T1000 (cell line): ENCODE results near the gene MCU.

ENCODE experiments used
- DNase-seq: peaks from one replicate; lab custom pipeline; 2025; ENCODE audit warnings: mixed read lengths; lab: John Stamatoyannopoulos, UW

The MCU gene

GRCh38 chr10:72802763-72803505 lies 111.0 kb downstream of the MCU start:
- no peak for DNase-seq

DNA sequence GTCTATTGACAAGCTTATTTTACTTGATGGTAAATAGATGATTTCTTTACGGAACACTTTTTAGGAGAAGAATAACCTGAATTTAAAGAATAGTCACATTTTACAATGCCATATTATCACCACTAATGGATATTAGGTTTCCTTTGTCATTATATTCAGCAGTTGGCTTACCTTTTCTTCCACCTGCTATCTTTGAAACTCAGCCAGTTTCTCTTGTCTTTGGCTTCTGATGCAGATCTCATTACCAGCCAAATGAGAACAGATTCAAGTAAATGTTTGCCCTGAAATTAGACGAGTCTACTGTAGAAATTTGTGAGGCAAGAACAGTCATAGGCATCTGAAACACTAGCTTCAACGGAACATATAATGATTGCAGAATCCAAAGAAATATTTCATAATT lies 116.1 kb downstream of the MCU start:
- no peak for DNase-seq

DNA sequence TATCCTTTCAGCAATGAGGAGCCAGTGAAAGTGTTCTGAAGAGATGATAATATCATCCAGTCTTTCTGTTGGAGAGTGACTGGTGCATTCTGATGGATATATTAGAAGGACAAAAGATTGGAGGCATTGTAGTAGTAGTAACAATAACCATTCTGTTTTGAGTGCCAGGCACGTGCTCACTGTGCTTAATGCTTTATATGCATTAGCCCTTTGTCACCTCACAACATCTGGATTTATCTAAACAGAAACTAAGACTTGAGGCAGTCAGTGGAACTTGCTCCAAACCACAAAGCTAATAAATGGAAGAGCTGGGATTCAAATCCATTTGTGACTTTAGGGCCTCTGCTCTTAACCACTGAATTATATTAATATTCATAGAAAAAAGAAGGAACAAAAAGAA lies 117.1 kb downstream of the MCU start:
- no peak for DNase-seq

- no peak for DNase-seq
These were observed 119.0 kb downstream of the MCU start for GRCh38 chr10:72810976-72811375.

GRCh38 chr10:72812415-72812752 lies 120.4 kb downstream of the MCU start:
- DNase-seq = no peak

DNA sequence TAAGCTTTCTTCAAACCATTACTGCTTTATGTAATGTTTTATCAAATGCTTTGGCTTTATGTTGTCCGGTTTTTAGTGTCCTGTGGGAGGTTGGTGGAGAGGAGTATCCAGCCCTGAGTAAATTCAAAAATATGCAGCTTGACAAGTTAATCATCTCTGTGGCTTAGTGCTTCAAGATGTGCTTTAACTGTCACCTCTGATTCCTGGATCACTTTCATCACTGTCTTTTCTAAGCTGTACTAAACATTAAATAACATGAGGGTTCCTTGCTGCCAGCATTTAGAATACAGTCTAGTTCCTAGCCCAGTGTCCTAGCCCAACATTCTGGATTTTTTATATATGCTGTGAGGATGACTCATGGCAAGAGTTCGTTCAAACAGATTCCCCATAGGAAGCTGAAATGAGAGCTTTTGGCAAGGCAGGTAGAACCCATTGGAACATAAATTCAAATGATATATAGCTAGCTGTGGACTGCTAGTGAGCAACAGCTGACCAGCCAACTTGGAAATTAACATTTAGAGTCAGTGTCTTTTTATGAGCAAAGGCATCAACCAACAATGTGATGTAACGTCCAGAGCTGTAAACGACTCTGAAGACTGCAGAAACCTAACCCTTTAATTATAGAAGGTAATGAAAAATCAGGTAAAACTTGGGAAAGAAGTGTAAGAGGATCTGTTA lies 120.9 kb downstream of the MCU start:
- DNase-seq = no peak

DNA sequence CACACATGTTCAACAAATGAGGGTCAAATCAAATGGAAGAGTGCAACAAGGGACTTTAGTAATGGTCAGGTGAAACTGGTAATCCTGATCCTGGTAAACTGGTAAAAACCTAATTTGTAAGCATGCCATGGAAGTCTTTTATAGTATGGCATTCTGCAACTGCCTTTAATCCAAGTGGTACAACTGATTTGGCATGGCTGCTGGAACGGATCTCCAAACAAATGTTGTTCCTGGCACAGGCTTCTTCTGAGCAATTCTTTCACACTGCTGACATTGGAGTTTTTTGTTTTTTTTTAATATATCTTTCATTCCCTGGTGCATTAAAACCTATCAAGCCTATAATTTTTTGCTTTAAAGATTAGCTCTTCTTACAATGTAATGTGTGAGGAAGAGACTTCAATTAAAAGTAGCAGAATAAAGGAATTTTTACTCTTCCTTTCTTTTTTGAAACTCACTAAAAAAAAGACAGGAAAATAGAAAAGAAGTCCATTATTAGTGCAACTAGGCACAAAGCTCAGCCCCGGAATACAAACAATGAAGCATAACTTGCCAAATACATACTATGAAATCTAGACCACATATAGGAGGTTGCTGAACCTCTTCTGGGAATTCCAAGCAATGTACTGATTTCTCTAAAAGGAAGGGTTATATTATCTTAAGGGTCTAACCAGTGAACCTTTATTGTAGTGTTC lies 122.3 kb downstream of the MCU start:
- no peak for DNase-seq

GRCh38 chr10:72816565-72816964 lies 124.6 kb downstream of the MCU start:
- DNase-seq = no peak

DNA sequence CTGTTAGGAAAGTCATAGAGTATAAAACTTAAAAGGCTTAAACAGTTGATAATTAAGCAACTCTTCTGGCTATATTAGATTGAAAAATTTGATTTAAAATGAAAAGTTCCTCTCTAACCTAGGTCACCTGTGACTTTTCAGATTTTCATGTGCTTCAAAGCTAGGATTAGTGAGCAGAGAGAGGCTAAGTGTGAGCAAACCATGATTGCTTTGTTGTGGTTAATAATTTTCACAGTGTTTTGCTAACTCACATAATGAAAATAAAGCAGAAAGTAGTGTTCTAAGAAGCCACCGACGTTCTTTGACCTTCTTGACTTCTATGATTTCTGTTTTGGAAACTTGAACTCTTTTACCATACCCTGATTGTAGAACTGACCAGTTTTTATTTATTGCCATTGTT lies 126.1 kb downstream of the MCU start:
- no peak for DNase-seq

DNA sequence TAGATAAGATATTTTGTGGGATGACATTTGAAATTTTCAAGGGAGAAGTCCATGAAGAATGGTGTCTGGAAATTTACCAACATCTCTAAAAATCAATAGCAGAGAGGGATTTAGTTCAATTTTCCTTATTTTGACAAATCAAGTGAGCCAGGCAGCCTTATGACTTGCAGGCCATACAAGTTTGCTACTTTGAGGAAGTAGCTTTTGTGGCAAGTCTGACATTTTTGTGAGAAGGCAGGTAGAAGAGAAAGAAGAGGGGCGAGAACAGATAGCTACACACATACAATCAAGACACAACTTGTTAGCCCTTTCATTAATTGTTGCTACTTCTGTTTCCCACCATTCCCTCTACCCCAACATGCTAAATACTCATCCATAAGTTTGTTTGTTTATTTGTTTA lies 127.1 kb downstream of the MCU start:
- no peak for DNase-seq

GRCh38 chr10:72821606-72822005 lies 129.7 kb downstream of the MCU start:
- DNase-seq = no peak

- DNase-seq = no peak
These were observed 130.5 kb downstream of the MCU start for GRCh38 chr10:72822342-72822986.

- DNase-seq = no peak
These were observed 133.2 kb downstream of the MCU start for GRCh38 chr10:72825163-72825562.

DNA sequence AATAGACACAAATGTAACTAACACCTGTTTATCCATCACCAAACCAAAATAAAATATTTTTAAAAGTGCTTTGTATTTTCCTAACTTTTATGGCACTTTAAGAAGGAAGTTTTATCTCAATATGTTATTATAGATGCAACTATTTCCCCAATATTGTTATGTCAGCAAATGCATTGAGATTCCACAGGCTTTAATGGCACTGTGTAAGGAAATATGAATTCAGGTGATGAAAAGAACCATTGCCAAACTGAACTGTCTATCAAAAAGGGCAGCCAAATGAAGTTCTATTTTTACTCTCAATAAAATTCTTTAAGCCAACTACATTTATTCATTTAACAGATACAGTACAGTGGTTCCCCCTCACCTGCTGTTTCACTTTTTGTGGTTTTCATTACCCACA lies 134.4 kb downstream of the MCU start:
- DNase-seq = no peak

- DNase-seq = no peak
These were observed 136.4 kb downstream of the MCU start for GRCh38 chr10:72828294-72828693.

DNA sequence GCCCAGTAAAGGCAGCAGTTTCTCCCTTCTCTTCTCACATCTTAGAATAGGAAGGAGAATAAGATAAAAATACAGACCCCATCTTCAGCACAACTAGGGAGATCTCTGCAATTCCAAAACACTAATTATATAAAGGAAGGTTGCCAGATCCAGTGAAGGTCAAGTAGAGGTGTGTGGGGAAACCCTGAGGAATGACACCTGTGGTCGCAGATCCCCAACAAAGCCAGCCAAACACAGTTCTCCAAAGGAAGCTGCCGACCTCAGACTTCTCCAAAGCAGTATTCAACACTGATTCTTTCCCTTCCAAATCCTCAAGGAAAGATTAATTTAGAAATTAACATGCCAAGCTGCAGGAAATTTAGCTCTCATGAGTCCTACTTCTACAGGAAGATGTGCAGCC lies 138.7 kb downstream of the MCU start:
- DNase-seq = no peak

GRCh38 chr10:72831696-72832409 lies 139.9 kb downstream of the MCU start:
- DNase-seq = no peak

- no peak for DNase-seq
These were observed 140.8 kb downstream of the MCU start for GRCh38 chr10:72832701-72833100.

DNA sequence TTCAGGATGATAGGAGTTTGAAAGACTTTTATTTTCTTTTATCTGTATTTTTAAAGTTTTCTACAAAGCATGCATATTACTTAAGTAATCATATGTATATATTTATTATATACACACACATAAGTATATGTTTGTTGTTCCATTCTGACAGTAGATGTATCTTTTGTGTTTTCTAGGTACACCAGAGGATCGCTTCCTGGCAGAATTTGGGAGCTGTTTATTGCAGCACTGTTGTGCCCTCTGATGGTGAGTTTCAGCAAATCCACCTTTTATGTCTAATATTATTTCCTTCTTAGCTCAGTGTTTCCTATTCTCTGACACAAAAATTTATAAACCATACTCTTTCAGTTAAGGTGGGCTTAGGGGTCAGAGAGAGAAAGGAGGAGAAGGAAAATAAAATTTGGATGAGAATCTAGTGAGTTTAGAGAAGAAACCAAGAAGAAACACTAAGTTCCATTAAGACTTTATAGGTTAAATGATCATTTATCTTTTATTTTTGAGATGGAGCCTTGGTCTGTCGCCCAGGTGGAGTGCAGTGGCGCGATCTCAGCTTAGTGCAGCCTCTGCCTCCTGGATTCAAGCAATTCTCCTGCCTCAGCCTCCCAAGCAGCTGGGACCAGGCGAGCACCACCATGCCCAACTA lies 142.4 kb downstream of the MCU start:
- DNase-seq = no peak

DNA sequence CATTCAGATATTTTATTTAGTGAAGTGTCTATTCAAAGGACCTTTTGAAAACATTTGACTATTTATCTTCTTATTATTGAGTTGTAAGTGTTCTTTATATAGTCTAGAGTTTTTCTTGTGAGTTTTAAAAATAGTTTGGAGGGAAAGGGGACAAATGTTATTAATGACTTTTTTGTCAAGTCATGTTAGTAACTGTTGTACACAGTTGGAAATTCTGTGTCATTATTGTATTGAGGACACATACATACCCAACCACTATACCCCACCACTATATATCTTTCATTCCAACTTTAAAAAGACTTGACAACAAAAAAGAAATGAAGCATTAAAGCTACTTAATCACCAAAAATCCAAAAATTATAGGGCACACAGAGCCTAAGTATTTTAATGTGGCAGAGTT lies 148.4 kb downstream of the MCU start:
- no peak for DNase-seq

DNA sequence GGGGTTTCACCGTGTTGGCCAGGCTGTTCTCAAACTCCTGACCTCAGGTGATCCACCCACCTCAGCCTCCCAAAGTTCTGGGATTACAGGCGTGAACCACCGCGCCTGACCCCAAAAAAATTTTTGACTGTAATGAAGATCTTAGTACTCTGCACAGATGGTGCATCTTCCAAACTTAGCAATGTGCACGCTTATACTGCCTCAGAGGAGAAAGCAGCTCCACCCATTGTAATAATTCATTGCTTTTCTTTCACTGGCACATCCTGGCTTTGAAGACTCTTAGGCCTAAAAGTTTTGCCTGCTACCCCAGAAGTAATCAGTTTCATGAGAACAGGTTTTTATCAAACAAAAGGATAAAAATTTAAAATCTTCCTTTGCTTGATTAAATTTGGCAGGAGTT lies 149.5 kb downstream of the MCU start:
- DNase-seq = no peak

- no peak for DNase-seq
These were observed 150.2 kb downstream of the MCU start for GRCh38 chr10:72842164-72842563.
